GM12878 (cell line): ENCODE measurements around the gene GAMT. TPM values are rescaled to one million over a fixed set of nuclear protein-coding genes. Genes with fewer than 3 reads are reported as not detected.
A peak's percentile ranks its signal among the peaks of the same experiment; 100 is the strongest.

Experiments
- ATAC-seq: fragments of 200-7000 bp; cut with Tn5 transposase; 3 replicates; pipeline ENCODE4 v1.9.1; 2020; ENCODE audit warnings: mild to moderate bottlenecking, moderate library complexity
- BruUV-seq: library from RNA; stranded (reverse); fragments of 400-500 nt; replicated peaks from 2 replicates; lab custom pipeline; 2021; lab: Mats Ljungman, UMichigan
- CTCF ChIA-PET: fragments of 300-600 bp; sonication (Branson Sonifier 250); formaldehyde crosslinking; extraction: SDS; loops from one replicate; lab custom pipeline; 2021; ENCODE audit warnings: inconsistent platforms; lab: Yijun Ruan, JAX
- POLR2A ChIA-PET: fragments of 350-600 bp; formaldehyde crosslinking; extraction: SDS; loops from one replicate; lab custom pipeline; 2021; ENCODE audit warnings: inconsistent platforms; lab: Charles Lee
- RAD21 ChIA-PET: fragments of 300-600 bp; sonication (Branson Sonifier 250); formaldehyde crosslinking; loops from one replicate; lab custom pipeline; 2023; ENCODE audit warnings: antibody characterized with exemption; ENCODE audit not compliant: unreplicated experiment; lab: Charles Lee
- SMC1A ChIA-PET: fragments of 300-600 bp; sonication (Branson Sonifier 250); formaldehyde crosslinking; loops from one replicate; lab custom pipeline; 2023; ENCODE audit not compliant: unreplicated experiment, uncharacterized antibody; lab: Charles Lee
- DNase-seq: peaks from one replicate; pipeline ENCODE4 v3.0.0-alpha.2; 2011; ENCODE audit warnings: low read depth, low spot score
- FAIRE-seq: peaks from 3 replicates; lab custom pipeline; 2011; peaks lifted over from hg19 to GRCh38; lab: Jason Lieb, UNC
- H2AFZ ChIP-seq: 2 replicates; pipeline ENCODE4 v1.6.0; 2011; ENCODE audit warnings: low read depth, low read length, control low read depth; ENCODE audit not compliant: control insufficient read depth
- H3K27ac ChIP-seq: 2 replicates; pipeline ENCODE4 v1.5.1; 2011; ENCODE audit warnings: control low read depth; ENCODE audit not compliant: control insufficient read depth, insufficient read depth
- H3K27me3 ChIP-seq, 2 experiments: replicated peaks in 1 of 2; 2 replicates each; pipeline versions ENCODE4 v1.6.0 to v1.6.1; 2011; ENCODE audit warnings: low read length in 1 of 2; ENCODE audit not compliant: control insufficient read depth in 2 of 2, insufficient read depth in 2 of 2
- H3K36me3 ChIP-seq, 2 experiments: 2 replicates each; pipeline ENCODE4 v1.5.1; 2011; ENCODE audit warnings: low read length in 1 of 2; ENCODE audit not compliant: control insufficient read depth in 2 of 2, insufficient read depth in 2 of 2
- H3K4me1 ChIP-seq: 2 replicates; pipeline ENCODE4 v1.6.1; 2011; ENCODE audit warnings: mild to moderate bottlenecking, low read length, moderate library complexity, mixed read lengths; ENCODE audit not compliant: control insufficient read depth, insufficient read depth
- H3K4me2 ChIP-seq: 2 replicates; pipeline ENCODE4 v1.6.0; 2011; ENCODE audit warnings: control low read depth; ENCODE audit not compliant: control insufficient read depth, insufficient read depth
- H3K4me3 ChIP-seq: fragments of 200-600 bp; sonication (generic); 2 replicates; pipeline ENCODE4 v1.5.1; 2016
- H3K79me2 ChIP-seq: 2 replicates; pipeline ENCODE4 v1.6.0; 2011; ENCODE audit warnings: low read length; ENCODE audit not compliant: control insufficient read depth, insufficient read depth
- H3K9ac ChIP-seq: 2 replicates; pipeline ENCODE4 v1.8.0; 2011; ENCODE audit warnings: low read length, control low read depth, mixed read lengths; ENCODE audit not compliant: control insufficient read depth, insufficient read depth
- H3K9me3 ChIP-seq: replicated peaks from 3 replicates; pipeline ENCODE4 v1.5.1; 2011; ENCODE audit warnings: mild to moderate bottlenecking, low read length; ENCODE audit not compliant: control insufficient read depth, insufficient read depth
- H4K20me1 ChIP-seq: 2 replicates; pipeline ENCODE4 v1.6.0; 2011; ENCODE audit not compliant: control insufficient read depth, insufficient read depth
- CHD2 ChIP-seq: IDR thresholded peaks from 2 replicates; pipeline ENCODE4 v1.6.1; 2011; ENCODE audit warnings: low read depth, low read length, improper control_type of control experiment, borderline replicate concordance
- CHD4 ChIP-seq: fragments of 200-600 bp; sonication (generic); IDR thresholded peaks from 2 replicates; pipeline ENCODE4 v1.6.1; 2016; ENCODE audit warnings: mild to moderate bottlenecking
- ETV6 ChIP-seq, 2 experiments: fragments of 450-650 bp in 1 of 2; IDR thresholded peaks in 1 of 2; conservative IDR thresholded peaks in 1 of 2; 2 replicates each; pipeline ENCODE4 v1.6.1; 2014; ENCODE audit warnings: antibody characterized with exemption in 1 of 2, borderline replicate concordance in 1 of 2, low read depth in 1 of 2, mild to moderate bottlenecking in 1 of 2, moderate library complexity in 1 of 2
- FOXM1 ChIP-seq: IDR thresholded peaks from 2 replicates; pipeline ENCODE4 v1.6.1; 2012; ENCODE audit warnings: low read depth, mild to moderate bottlenecking, inconsistent platforms, low read length, moderate library complexity
- MTA3 ChIP-seq: IDR thresholded peaks from 2 replicates; pipeline ENCODE4 v1.6.1; 2012; ENCODE audit warnings: low read length, inconsistent platforms, borderline replicate concordance
- NR2C2 ChIP-seq: IDR thresholded peaks from 2 replicates; pipeline ENCODE4 v1.6.1; 2011; ENCODE audit warnings: borderline replicate concordance, low read depth; ENCODE audit not compliant: control insufficient read depth, insufficient read length
- NRF1 ChIP-seq: conservative IDR thresholded peaks from 2 replicates; pipeline ENCODE4 v1.6.1; 2011; ENCODE audit warnings: mild to moderate bottlenecking, low read depth, low read length, improper control_type of control experiment
- POLR2AphosphoS5 ChIP-seq: IDR thresholded peaks from 2 replicates; pipeline ENCODE4 v1.6.1; 2011; ENCODE audit warnings: mild to moderate bottlenecking, low read length, inconsistent platforms
- SP1 ChIP-seq: IDR thresholded peaks from one replicate; pipeline ENCODE4 v1.6.1; 2011; ENCODE audit warnings: low read depth, low read length
- WGBS: methylation state at CpG from one replicate; pipeline ENCODE4 v1.1.6; 2016; ENCODE audit warnings: low lambda C conversion rate; ENCODE audit not compliant: insufficient replicate concordance, insufficient coverage; ENCODE audit errors: missing lambda C conversion rate; 5-methylcytosine and 5-hydroxymethylcytosine counted together
- in situ Hi-C: fragments of 300-500 bp; cut with MboI; formaldehyde crosslinking; loops from 9 replicates; pipeline ENCODE4 v1.14.3; 2018; ENCODE audit warnings: mixed read lengths
- intact Hi-C: fragments of 100-400 bp; cut with micrococcal nuclease; formaldehyde crosslinking; loops from one replicate; pipeline ENCODE4 v1.14.2; 2022; ENCODE audit not compliant: unreplicated experiment
- polyA plus RNA-seq, 11 experiments: library from polyadenylated mRNA; depleted of rRNA in 4 of 11; unstranded in 6 of 11; stranded (reverse) in 5 of 11; fragments of >200 nt; fragmentation: Nextera tagmentation in 4 of 11; fragmentation: Illumina TruSeq in 1 of 11; extraction: Ambion mirVana in 4 of 11; extraction: Trizol in 1 of 11; gene quantifications; 1 replicate in 1 of 11; 2 replicates in 10 of 11; pipeline versions ENCODE4 v1.2.1 to v1.2.3, GENCODE V29; 2011 to 2016; ENCODE audit warnings: inconsistent platforms in 2 of 11, missing spikeins in 2 of 11, low read depth in 1 of 11
- total RNA-seq, 4 experiments: library from RNA; depleted of rRNA in 3 of 4; stranded (reverse); fragments of >200 nt in 3 of 4; fragmentation: Illumina TruSeq in 1 of 4; extraction: Trizol in 1 of 4; gene quantifications; 2 replicates each; pipeline versions ENCODE4 v1.2.1 to v1.2.3, GENCODE V29; 2013 to 2021
- TF ChIP-seq, protein P1 (sequence below): IDR thresholded peaks from 2 replicates; pipeline ENCODE4 v1.6.1; 2012; ENCODE audit warnings: low read length, inconsistent platforms
- TF ChIP-seq, protein P2 (sequence below): IDR thresholded peaks from 2 replicates; pipeline ENCODE4 v1.6.1; 2012; ENCODE audit warnings: mild to moderate bottlenecking, low read depth, low read length
- TF ChIP-seq, protein P3 (sequence below): IDR thresholded peaks from 2 replicates; pipeline ENCODE4 v1.6.1; 2012; ENCODE audit warnings: low read depth, low read length, improper control_type of control experiment
- TF ChIP-seq, protein P4 (sequence below): IDR thresholded peaks from 2 replicates; pipeline ENCODE4 v1.6.1; 2011; ENCODE audit warnings: low read depth, low read length, improper control_type of control experiment, borderline replicate concordance

The GAMT gene
- total and polyA plus RNA-seq, 10 of the 15 experiments (the other 5 are each of a cell fraction or from before 2014, with no cell fraction given): 1.6 to 131 (median 38.8) TPM

DNA sequence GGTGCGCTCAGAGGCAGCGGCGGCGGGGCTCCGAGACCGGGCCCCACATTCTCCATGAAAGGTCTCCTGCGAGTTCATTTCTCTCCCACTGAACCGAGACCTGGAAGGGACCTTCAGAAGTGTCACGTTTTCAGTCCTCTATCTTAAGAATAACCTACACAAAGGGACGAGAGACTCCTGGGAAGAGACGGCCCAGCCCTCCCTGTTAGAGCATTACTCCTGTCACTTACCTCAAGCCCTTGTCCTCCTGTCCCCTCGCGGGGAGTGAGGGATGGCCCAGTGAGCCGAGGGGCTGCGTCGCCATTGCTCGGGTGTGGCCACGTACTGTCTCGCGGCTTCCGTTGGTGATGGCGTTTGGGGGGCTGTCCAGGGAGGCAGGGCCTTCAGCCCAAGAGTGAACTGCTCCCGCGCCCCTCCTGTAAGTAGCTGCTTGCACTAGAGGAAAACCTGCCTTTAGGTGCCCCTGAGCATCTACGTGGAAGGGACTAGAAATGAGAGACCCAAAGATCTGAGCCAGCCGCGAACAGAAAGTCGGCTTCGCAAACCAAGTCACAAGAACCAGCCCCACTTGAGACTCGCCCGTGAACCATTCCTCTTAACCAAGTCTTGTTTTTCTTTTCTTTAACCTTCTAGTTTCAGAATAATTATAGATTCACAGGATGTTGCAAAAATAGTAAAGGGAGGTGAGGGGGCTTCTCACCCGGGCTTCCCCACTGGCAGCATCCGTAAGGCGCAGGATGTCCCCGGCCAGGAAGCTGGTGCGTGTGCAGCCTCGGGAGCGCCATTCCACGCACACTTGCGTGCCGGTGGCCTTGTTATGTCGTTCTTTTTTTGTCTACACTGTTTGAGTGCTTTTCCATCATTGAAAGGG, 38.7 kb downstream of the GAMT start:
- peak; percentile 48 for ATAC-seq
- FAIRE-seq: peak; percentile 73
- TF ChIP-seq MTA3: no peak
- no peak for TF ChIP-seq CHD4
- TF ChIP-seq NR2C2: no peak
- no peak for TF ChIP-seq NRF1
- TF ChIP-seq, protein P1, sequence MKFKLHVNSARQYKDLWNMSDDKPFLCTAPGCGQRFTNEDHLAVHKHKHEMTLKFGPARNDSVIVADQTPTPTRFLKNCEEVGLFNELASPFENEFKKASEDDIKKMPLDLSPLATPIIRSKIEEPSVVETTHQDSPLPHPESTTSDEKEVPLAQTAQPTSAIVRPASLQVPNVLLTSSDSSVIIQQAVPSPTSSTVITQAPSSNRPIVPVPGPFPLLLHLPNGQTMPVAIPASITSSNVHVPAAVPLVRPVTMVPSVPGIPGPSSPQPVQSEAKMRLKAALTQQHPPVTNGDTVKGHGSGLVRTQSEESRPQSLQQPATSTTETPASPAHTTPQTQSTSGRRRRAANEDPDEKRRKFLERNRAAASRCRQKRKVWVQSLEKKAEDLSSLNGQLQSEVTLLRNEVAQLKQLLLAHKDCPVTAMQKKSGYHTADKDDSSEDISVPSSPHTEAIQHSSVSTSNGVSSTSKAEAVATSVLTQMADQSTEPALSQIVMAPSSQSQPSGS: no peak
- no peak for TF ChIP-seq SP1
- no peak for TF ChIP-seq ETV6 (conservative IDR thresholded peaks at IDR 0.05 in 1 of 2, IDR thresholded peaks at IDR 0.05 in 1 of 2; ENCODE audit: borderline replicate concordance in 1 of 2, low read depth in 1 of 2)
- TF ChIP-seq CHD2: no peak
- TF ChIP-seq, protein P2, sequence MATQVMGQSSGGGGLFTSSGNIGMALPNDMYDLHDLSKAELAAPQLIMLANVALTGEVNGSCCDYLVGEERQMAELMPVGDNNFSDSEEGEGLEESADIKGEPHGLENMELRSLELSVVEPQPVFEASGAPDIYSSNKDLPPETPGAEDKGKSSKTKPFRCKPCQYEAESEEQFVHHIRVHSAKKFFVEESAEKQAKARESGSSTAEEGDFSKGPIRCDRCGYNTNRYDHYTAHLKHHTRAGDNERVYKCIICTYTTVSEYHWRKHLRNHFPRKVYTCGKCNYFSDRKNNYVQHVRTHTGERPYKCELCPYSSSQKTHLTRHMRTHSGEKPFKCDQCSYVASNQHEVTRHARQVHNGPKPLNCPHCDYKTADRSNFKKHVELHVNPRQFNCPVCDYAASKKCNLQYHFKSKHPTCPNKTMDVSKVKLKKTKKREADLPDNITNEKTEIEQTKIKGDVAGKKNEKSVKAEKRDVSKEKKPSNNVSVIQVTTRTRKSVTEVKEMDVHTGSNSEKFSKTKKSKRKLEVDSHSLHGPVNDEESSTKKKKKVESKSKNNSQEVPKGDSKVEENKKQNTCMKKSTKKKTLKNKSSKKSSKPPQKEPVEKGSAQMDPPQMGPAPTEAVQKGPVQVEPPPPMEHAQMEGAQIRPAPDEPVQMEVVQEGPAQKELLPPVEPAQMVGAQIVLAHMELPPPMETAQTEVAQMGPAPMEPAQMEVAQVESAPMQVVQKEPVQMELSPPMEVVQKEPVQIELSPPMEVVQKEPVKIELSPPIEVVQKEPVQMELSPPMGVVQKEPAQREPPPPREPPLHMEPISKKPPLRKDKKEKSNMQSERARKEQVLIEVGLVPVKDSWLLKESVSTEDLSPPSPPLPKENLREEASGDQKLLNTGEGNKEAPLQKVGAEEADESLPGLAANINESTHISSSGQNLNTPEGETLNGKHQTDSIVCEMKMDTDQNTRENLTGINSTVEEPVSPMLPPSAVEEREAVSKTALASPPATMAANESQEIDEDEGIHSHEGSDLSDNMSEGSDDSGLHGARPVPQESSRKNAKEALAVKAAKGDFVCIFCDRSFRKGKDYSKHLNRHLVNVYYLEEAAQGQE: no peak
- no peak for TF ChIP-seq POLR2AphosphoS5
- TF ChIP-seq, protein P3, sequence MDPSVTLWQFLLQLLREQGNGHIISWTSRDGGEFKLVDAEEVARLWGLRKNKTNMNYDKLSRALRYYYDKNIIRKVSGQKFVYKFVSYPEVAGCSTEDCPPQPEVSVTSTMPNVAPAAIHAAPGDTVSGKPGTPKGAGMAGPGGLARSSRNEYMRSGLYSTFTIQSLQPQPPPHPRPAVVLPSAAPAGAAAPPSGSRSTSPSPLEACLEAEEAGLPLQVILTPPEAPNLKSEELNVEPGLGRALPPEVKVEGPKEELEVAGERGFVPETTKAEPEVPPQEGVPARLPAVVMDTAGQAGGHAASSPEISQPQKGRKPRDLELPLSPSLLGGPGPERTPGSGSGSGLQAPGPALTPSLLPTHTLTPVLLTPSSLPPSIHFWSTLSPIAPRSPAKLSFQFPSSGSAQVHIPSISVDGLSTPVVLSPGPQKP: no peak
- TF ChIP-seq, protein P4, sequence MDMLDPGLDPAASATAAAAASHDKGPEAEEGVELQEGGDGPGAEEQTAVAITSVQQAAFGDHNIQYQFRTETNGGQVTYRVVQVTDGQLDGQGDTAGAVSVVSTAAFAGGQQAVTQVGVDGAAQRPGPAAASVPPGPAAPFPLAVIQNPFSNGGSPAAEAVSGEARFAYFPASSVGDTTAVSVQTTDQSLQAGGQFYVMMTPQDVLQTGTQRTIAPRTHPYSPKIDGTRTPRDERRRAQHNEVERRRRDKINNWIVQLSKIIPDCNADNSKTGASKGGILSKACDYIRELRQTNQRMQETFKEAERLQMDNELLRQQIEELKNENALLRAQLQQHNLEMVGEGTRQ: no peak
- TF ChIP-seq FOXM1: no peak

More for the DNA sequence above, 38.7 kb downstream of the GAMT start:
- intact Hi-C loops: no loop called here
- RAD21 ChIA-PET: no interaction called here
- POLR2A ChIA-PET: interaction anchor here (1.2 kb wide), 1 partner anchor 119 kb away, joined by 5 read pairs; no protein-coding TSS in a partner anchor
- H4K20me1 ChIP-seq: no peaks in the 10 kb centered on the region; the same call in 1 of the 2 replicates
- H2AFZ ChIP-seq: no peak overlapping the region; the same call in 1 of the 2 replicates
- peaks cover under 1 to 5% of the 10 kb centered on the region in 2 experiments; a peak in 2 of 4 replicates for H3K36me3 ChIP-seq
- no peak for DNase-seq
- peak overlapping the region; percentile 73 for H3K27ac ChIP-seq
- no peaks in the 10 kb centered on the region for H3K9me3 ChIP-seq
- CTCF ChIA-PET: interaction anchor here (1.1 to 1.5 kb wide), 3 partner anchors 9 to 96 kb away, joined by 3 to 4 read pairs (median 3); no protein-coding TSS in a partner anchor
- WGBS: 92% methylated on average over 42 of the region's 42 CpGs
- SMC1A ChIA-PET: interaction anchor here (0.6 to 1.5 kb wide), 2 partner anchors 71 to 75 kb away, joined by 3 read pairs; no protein-coding TSS in a partner anchor
- in situ Hi-C loops: no loop called here
- H3K4me2 ChIP-seq: peak overlapping the region; percentile 84
- H3K4me3 ChIP-seq: peak overlapping the region; percentile 38; the same call in 1 of the 2 replicates
- H3K9ac ChIP-seq: peak overlapping the region; percentile 47; the same call in 1 of the 2 replicates
- BruUV-seq: no TSS peak
- H3K79me2 ChIP-seq: no peaks in the 10 kb centered on the region; the same call in 1 of the 2 replicates
- H3K27me3 ChIP-seq: no peaks in the 10 kb centered on the region
- H3K4me1 ChIP-seq: peaks cover 27% of the 10 kb centered on the region
